GM10266 (cell line): ENCODE results near the gene MOV10L1.

Experiments
- DNase-seq: peaks from one replicate; pipeline ENCODE4 v3.0.0; 2012; ENCODE audit errors: extremely low spot score
- TF ChIP-seq, protein P1 (sequence below): IDR thresholded peaks from 2 replicates; pipeline ENCODE4 v1.5.1; 2012; ENCODE audit warnings: mild to moderate bottlenecking, low read depth; ENCODE audit not compliant: control insufficient read depth, insufficient read depth; ENCODE audit errors: missing control alignments

Gene MOV10L1

DNA sequence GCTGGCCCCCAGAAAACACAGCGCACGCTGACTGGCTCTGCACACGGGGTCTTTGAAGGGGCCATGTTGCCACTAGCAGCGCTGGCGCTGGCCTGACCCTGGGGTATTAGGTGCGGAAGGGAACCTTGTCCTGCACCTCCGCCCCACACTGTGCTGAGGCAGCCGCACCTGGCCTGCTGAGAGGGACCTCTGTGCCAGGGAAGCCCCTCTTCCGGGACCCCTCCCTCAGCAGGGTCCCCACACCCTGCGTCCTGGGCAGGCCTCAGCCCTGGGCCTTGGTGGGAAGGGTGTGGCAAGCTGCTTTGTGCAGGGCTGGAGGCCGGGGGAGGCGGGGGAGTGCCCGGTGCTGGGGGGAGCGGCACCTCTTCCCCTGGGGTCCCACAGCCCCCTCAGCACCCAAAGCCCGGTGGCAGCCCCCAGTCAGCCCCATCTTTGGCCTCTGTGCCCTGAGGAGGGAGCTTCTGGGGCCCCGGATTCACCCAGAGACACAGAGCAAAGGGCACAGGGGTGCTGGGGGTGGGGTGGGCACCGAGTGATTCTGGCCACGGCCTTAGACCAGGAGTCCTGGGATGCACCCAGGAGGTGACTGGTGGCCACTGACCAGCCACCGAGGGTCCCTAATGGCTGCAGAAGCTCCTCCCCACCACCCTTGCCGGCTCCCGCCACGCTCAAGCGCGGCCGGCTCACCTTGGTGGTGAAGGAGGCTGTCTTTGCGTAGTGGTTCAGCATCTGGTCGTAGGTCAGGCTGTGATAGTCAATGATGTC lies 43.1 kb upstream of the MOV10L1 start:
- DNase-seq, result no peak
- TF ChIP-seq, protein P1, sequence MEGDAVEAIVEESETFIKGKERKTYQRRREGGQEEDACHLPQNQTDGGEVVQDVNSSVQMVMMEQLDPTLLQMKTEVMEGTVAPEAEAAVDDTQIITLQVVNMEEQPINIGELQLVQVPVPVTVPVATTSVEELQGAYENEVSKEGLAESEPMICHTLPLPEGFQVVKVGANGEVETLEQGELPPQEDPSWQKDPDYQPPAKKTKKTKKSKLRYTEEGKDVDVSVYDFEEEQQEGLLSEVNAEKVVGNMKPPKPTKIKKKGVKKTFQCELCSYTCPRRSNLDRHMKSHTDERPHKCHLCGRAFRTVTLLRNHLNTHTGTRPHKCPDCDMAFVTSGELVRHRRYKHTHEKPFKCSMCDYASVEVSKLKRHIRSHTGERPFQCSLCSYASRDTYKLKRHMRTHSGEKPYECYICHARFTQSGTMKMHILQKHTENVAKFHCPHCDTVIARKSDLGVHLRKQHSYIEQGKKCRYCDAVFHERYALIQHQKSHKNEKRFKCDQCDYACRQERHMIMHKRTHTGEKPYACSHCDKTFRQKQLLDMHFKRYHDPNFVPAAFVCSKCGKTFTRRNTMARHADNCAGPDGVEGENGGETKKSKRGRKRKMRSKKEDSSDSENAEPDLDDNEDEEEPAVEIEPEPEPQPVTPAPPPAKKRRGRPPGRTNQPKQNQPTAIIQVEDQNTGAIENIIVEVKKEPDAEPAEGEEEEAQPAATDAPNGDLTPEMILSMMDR, result no peak

DNA sequence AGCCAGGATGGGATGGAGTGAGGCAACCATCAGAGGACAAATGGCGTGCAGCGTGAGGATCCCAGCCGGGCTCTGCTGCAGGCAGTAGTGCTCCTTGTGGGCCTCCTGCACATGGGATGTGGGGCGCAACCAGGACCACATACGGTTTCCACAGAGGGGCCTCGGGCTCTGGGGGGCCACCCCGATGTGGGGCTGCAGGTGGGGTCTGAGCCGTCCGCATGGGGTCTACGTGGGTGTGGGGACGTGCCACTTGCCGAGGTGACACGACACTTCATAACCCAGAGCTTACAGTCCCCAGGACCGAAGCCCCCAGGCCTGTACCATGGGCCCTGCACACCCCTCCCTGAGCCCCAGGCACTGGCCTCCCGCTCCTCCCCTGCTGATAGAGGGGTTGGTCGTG lies 42.5 kb upstream of the MOV10L1 start:
- TF ChIP-seq, protein P1, result no peak
- no peak for DNase-seq

DNA sequence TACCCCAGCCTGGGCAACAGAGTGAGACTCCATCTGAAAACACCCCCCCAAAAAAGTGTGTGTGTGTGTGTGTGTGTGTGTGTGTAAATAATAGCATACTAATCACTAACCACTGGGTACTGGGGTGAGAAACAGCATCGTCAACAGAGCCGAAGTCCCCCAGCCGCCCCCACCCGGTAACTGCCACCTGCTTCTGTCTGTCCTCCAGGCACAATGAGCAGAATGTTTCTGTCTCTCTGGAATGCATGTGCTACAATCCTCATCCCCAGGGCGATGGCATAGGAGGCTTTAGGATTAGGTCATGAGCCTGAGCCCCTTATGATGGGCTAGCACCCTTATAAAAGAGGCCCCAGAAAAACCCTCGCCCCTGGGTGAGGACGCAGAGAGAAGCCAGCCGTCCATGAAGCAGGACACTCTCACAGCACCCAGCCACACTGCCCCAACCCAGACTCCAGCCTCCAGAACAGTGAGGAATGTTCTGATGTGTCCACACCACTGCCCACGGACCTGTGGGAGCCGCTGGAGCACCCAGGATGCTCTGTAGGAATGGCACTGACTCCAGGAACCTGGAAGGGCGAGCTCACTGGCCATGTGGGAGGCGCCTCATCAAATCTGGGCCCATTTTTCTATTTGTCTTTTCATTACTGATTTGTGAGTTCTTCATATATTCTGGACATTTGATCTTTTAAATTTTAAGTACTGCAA lies 41.6 kb upstream of the MOV10L1 start:
- DNase-seq, result no peak
- TF ChIP-seq, protein P1, result no peak

DNA sequence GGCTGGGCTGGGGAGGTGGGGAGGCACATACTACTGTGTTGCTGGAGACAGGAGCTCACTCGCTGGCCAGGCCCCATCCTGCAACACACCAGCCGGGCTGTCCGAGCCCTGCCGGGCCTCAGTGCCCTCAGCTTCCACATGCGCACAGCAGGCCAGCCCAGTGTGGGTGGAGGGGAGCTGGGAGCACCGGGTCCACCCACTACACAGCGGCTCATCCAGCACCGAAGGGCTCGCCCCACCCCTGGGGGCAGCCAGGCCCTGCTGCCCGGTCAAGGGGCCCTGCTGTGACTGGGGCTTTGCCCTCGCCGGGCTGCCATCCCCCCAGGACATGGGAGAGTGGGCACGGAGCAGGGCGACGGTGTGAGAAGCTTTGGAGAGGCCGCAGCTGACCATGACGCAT lies 41.0 kb upstream of the MOV10L1 start:
- TF ChIP-seq, protein P1, result no peak
- no peak for DNase-seq

DNA sequence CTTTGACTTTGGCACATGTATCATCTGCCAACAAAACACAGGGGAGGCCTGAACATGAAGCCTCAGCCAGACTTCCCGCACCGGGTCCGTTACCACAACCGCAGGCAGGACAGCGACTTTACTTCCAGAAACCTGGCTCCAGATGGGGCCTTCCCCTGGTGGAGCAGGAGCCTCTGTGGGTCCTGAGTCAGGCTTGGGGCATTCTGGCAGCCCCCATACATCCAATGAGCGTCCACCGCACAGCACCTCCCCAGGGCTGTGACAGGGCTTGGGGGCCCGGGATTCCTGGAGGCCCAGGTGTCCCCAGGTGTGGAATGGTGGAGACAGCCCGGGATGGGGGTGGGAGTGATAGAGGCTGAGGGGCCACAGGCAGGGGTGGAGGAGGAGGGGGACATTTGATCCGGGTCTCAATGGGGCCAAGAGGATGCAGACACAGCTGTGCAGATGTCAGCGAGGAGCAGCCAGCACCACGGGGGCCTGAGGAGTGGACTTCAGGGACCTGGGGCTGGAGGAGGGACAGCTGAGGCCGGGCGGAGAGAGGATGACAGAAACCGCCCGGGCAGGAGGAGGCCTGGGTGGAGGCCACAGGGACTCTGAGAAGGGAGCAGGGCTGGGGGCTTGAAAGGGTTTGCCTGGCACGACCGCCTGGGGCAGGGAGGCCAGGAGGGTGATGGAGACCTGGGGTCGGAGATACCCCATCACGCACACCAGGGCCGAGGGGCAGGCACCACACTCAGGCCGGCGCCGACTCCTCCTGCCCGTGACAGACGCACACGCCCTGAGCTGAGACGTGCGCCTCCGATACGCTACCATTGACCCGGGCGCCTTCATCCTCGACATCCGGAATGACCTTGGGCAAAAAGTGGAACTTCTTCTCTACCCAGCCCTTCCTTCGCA lies 40.3 kb upstream of the MOV10L1 start:
- DNase-seq, result no peak
- TF ChIP-seq, protein P1, result no peak

DNA sequence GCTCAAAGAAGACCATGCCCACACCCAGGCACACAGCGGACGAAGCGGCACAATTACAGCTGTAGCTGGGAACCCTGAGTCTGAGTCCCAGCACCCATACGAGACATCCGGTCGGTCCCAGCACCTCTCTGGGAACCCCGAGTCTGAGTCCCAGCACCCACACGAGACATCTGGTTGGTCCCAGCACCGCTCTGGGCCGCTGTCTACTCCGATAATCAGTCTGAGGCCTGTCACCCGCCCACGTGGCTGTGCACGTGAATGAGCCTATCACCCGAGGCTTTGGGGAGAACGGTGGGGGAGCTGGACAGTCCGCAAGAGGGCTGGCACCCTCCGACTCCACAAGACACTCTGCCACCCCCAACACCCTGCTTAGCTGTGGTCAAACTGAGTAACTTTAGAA lies 37.9 kb upstream of the MOV10L1 start:
- TF ChIP-seq, protein P1, result no peak
- no peak for DNase-seq

DNA sequence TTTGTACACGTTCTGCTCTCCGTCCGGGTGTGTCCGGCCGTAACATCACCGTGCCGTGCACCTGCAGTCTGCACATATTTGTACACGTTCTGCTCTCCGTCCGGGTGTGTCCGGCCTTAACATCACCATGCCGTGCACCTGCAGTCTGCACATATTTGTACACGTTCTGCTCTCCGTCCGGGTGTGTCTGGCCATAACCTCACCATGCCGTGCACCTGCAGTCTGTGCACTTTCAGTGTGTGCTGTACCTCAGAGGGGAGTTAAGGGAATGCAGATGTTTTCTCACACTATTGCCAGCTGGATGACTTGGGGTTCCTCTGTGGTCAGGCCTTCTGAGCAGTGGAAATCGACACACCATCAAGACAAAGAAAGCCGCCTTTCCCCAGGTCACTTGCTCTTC lies 35.9 kb upstream of the MOV10L1 start:
- no peak for DNase-seq
- TF ChIP-seq, protein P1, result no peak
